ENCODE measurements around the gene EPHA6. TPM values are rescaled to one million over a fixed set of nuclear protein-coding genes. Genes with fewer than 3 reads are reported as not detected.

EPHA6 gene
- total and polyA plus RNA-seq, 10 of the 15 experiments (the other 5 are each of a cell fraction or from before 2014, with no cell fraction given): not detected

- SMC1A ChIA-PET (ENCODE audit: uncharacterized antibody, unreplicated experiment): interaction anchor here (1.0 kb wide), 1 partner anchor 10 kb away, joined by 3 read pairs; no protein-coding TSS in a partner anchor
- ATAC-seq: no peak
- H3K9me3 ChIP-seq (replicated peaks; ENCODE audit: control insufficient read depth, insufficient read depth, low read length): no peaks in the 10 kb centered on the region
- no peak overlapping the region for H3K9ac ChIP-seq (ENCODE audit: control insufficient read depth, insufficient read depth, low read length)
- H3K4me1 ChIP-seq (ENCODE audit: control insufficient read depth, insufficient read depth, low read length): no peaks in the 10 kb centered on the region
- H3K4me2 ChIP-seq (ENCODE audit: control insufficient read depth, insufficient read depth): no peak overlapping the region
- TF ChIP-seq TCF7 (IDR thresholded peaks at IDR 0.05; ENCODE audit: borderline replicate concordance) (no peak), MTA2 (IDR thresholded peaks at IDR 0.05; ENCODE audit: low read depth) (no peak), FOXK2 (IDR thresholded peaks at IDR 0.05) (no peak), SRF (IDR thresholded peaks at IDR 0.05; ENCODE audit: low read depth in 2 of 2, low read length in 2 of 2) (no peak), NRF1 (conservative IDR thresholded peaks at IDR 0.05; ENCODE audit: low read depth, low read length) (no peak), NFYA (IDR thresholded peaks at IDR 0.05; ENCODE audit: borderline replicate concordance, low read depth, low read length) (no peak), POLR2A (IDR thresholded peaks at IDR 0.05; ENCODE audit: low read depth, low read length) (no peak), RUNX3 (IDR thresholded peaks at IDR 0.05; ENCODE audit: low read length) (no peak), ZSCAN29 (IDR thresholded peaks at IDR 0.05) (no peak), PAX5 (IDR thresholded peaks at IDR 0.05; ENCODE audit: borderline replicate concordance, low read depth, low read length) (no peak), CHD1 (IDR thresholded peaks at IDR 0.05; ENCODE audit: low read depth, low read length) (no peak), NR2F1 (conservative IDR thresholded peaks at IDR 0.05) (no peak)
- TF ChIP-seq, protein P1, sequence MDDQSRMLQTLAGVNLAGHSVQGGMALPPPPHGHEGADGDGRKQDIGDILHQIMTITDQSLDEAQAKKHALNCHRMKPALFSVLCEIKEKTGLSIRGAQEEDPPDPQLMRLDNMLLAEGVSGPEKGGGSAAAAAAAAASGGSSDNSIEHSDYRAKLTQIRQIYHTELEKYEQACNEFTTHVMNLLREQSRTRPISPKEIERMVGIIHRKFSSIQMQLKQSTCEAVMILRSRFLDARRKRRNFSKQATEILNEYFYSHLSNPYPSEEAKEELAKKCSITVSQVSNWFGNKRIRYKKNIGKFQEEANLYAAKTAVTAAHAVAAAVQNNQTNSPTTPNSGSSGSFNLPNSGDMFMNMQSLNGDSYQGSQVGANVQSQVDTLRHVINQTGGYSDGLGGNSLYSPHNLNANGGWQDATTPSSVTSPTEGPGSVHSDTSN (IDR thresholded peaks at IDR 0.05; ENCODE audit: insufficient replicate concordance, low read depth, low read length): no peak
- TF ChIP-seq, protein P2, sequence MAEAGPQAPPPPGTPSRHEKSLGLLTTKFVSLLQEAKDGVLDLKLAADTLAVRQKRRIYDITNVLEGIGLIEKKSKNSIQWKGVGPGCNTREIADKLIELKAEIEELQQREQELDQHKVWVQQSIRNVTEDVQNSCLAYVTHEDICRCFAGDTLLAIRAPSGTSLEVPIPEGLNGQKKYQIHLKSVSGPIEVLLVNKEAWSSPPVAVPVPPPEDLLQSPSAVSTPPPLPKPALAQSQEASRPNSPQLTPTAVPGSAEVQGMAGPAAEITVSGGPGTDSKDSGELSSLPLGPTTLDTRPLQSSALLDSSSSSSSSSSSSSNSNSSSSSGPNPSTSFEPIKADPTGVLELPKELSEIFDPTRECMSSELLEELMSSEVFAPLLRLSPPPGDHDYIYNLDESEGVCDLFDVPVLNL (IDR thresholded peaks at IDR 0.05; ENCODE audit: low read depth, low read length): no peak
- BruUV-seq (replicated peaks): no TSS peak
- H3K36me3 ChIP-seq (ENCODE audit: control insufficient read depth in 2 of 2, insufficient read depth in 2 of 2, low read length in 1 of 2): no peaks in the 10 kb centered on the region
- no peaks in the 10 kb centered on the region for H4K20me1 ChIP-seq (ENCODE audit: control insufficient read depth, insufficient read depth)
- no peak overlapping the region for H3K27ac ChIP-seq (ENCODE audit: control insufficient read depth, insufficient read depth)
- no peak overlapping the region for H2AFZ ChIP-seq (ENCODE audit: control insufficient read depth, low read depth, low read length)
- POLR2A ChIA-PET: no interaction called here
- no peaks in the 10 kb centered on the region for H3K79me2 ChIP-seq (ENCODE audit: control insufficient read depth, insufficient read depth, low read length)
- intact Hi-C loops (cut with micrococcal nuclease; ENCODE audit: unreplicated experiment): no loop called here
- no peak overlapping the region for H3K4me3 ChIP-seq
- CTCF ChIA-PET: interaction anchor here (0.9 kb wide), 1 partner anchor 10 kb away, joined by 3 read pairs; no protein-coding TSS in a partner anchor
- RAD21 ChIA-PET (ENCODE audit: unreplicated experiment): no interaction called here
- no peak for DNase-seq (ENCODE audit: low read depth, low spot score)
- FAIRE-seq: no peak
- no peaks in the 10 kb centered on the region for H3K27me3 ChIP-seq (replicated peaks in 1 of 2; ENCODE audit: control insufficient read depth in 2 of 2, insufficient read depth in 2 of 2, low read length in 1 of 2)
- in situ Hi-C loops (cut with MboI): no loop called here
Observed at GRCh38 chr3:97301114-97301513, 486.7 kb downstream of the EPHA6 start.

Data from GM12878 (cell line).